Measurements from ENCODE around the gene THOC6.
A peak's percentile ranks its signal among the peaks of the same experiment; 100 is the strongest.

THOC6 gene

DNA sequence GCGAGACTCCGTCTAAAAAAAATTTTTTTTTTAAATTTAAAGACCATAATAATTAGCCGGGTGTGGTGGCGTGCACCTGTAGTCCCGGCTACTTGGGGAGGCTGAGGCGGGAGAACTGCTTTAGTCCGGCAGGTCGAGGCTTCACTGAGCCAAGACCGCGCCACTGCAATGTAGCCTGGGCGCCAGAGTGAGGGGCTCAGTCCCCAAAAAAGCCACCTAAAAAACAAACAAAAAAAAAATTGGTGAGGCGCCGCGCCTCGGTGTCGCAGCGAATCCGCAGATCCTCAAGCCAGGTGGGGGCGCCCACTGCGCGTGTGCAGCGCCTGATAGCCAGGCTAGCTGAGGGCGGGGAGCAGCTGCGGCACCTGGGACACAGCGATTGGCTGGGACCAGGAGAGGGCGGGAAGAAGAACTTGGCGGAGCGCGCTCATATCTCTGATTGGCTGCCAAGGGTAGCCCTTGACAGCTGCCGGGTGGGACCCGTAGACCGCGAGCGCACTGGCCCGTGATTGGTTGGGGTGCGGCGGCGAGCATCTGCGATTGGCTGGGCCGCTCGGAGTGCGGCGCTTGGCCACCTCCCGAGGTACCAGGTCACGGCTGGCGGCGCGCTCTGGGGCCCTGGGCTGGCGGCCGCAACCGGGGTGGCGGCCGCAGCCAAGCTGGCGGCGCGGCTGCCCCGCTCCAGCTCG is 20.1 kb upstream of the THOC6 start:
- peak; percentile 52 for TF ChIP-seq CTCF (IDR thresholded peaks at IDR 0.05; ENCODE audit: insufficient read depth, low read depth, low read length, missing control alignments)
- H3K4me3 ChIP-seq (ENCODE audit: low read length): no peak overlapping the region
- peak; percentile 100 for DNase-seq (ENCODE audit: low read depth)

GRCh38 chr16:3004319-3004718 is 19.5 kb upstream of the THOC6 start:
- no peak overlapping the region for H3K4me3 ChIP-seq (ENCODE audit: low read length)
- TF ChIP-seq CTCF (IDR thresholded peaks at IDR 0.05; ENCODE audit: insufficient read depth, low read depth, low read length, missing control alignments): no peak
- peak; percentile 52 for DNase-seq (ENCODE audit: low read depth)

DNA sequence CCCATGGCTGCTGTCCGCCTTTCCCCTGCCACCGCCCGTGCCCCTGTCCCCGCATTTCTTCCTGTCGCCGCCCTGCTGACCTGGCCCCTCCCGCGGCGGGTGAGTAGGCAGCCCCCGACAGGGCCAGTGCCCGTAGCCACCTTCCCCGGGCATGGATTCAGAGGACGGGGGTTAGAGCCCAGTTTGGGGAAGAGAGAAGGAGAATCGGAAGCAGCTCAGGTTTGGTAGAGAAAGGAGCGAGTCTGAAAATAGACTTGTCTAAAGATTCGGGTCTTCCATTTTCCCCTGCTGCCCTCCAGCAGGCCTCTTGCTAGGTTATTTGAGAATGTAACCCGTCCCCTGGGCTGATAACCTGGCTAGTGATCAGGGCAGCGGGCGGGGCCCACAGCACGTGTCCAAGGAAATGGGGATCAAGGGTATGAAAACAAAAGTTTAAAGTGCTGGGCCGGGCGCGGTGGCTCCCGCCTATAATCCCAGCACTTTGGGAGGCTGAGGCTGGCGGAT is 19.0 kb upstream of the THOC6 start:
- H3K4me3 ChIP-seq (ENCODE audit: low read length): peak overlapping the region; percentile 30
- DNase-seq (ENCODE audit: low read depth): no peak
- TF ChIP-seq CTCF (IDR thresholded peaks at IDR 0.05; ENCODE audit: insufficient read depth, low read depth, low read length, missing control alignments): no peak

DNA sequence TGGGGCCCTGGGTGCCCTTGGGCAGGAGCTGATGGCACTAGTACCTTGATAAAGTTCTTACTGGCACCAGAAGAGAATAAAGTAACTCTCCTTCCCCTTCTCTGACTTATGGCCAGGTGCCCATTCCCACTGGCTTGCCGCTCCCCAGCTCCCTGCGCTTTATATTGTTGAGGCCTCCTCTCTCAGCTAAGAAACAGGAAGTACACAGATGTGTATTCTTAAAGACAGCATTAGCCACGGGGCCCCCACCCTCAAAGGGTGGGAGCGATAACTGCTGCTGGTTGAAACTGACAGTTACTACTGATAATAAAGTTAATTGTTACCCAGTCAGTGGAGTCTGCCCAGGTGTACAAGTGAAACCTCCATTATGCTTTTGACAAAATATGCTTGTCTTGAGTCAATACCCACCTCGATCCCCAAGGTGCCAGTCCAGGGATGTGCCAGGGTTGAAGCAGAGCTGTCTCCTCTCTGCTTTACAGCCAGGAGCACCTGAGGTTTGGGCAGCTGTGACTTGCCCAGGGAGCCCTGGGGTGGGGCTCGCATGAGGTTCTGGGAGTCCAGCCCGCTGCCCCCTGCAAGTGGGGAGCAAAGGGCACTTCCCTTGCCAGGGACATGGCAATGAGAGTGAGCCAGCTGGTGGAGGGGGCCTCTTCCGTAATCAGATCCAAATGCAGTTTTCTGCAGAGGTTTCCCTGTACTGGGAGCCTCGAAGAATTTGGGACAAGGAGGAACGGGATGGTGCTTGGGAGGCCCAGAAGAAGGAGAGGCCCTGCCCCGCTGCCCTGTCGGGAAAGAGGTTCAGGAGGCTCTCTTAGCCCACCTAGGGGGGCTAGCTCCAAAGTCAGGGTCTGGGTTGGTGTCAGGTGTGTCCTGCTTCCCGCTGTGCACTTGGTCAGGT is 16.5 kb upstream of the THOC6 start:
- TF ChIP-seq CTCF (IDR thresholded peaks at IDR 0.05; ENCODE audit: insufficient read depth, low read depth, low read length, missing control alignments): no peak
- H3K4me3 ChIP-seq (ENCODE audit: low read length): no peak overlapping the region
- no peak for DNase-seq (ENCODE audit: low read depth)

DNA sequence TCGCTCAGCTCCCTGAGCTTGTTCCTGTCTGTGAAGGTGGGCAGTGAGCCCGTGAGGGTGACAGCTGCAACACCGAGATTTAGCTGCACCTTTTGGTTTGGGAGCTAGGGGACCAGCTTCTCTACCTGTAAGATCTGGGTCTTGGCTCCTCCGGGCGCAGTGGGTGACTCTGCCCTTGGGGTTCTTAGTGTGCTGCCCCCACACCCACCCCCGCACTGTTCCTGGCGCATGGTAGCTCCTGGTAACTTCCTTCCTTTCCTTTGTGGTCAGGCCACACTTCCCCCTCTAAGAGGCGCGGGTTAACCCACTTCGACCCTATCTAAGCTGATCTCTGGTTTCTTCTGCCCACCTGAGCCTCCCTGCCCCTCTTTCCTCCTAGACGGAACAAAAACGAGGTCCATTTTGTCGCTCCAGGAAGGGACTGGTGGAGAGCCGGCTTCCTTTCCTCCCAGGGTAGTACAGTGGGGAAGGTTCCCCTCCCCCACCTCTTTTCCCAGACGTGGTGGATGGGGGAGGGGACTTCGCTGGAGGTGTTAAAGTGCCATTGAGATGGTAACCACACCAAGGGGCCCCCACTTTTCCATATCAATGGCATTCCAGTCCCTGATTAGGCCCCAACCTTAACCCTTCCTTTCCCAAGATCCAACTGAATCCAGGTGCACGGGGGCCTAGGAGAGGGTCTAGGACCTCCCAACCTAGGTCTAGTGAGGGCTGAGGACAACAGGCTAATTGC is 15.7 kb upstream of the THOC6 start:
- TF ChIP-seq CTCF (IDR thresholded peaks at IDR 0.05; ENCODE audit: insufficient read depth, low read depth, low read length, missing control alignments): no peak
- DNase-seq (ENCODE audit: low read depth): no peak
- H3K4me3 ChIP-seq (ENCODE audit: low read length): no peak overlapping the region

GRCh38 chr16:3008690-3009037 is 15.2 kb upstream of the THOC6 start:
- H3K4me3 ChIP-seq (ENCODE audit: low read length): no peak overlapping the region
- no peak for TF ChIP-seq CTCF (IDR thresholded peaks at IDR 0.05; ENCODE audit: insufficient read depth, low read depth, low read length, missing control alignments)
- DNase-seq (ENCODE audit: low read depth): no peak

Measured in epithelial cell of esophagus (primary cell).